Endothelial cell of umbilical vein (primary cell): Measurements from ENCODE around the gene SLC22A23. TPM values are rescaled to one million over a fixed set of nuclear protein-coding genes. Genes with fewer than 3 reads are reported as not detected.

Source experiments
- BruUV-seq: library from RNA; stranded (reverse); fragments of 400-500 nt; replicated peaks from 2 replicates; lab custom pipeline; 2021; lab: Mats Ljungman, UMichigan
- CTCF ChIA-PET: fragments of 300-600, 350-600 bp; sonication (Branson Sonifier 250); formaldehyde crosslinking; loops from one replicate; lab custom pipeline; 2021; ENCODE audit warnings: antibody characterized with exemption, inconsistent platforms; lab: Charles Lee
- POLR2A ChIA-PET: fragments of 300-600, 350-600 bp; sonication (Branson Sonifier 250); formaldehyde crosslinking; loops from one replicate; lab custom pipeline; 2021; ENCODE audit warnings: antibody characterized with exemption, inconsistent platforms; lab: Charles Lee
- DNase-seq: peaks from one replicate; pipeline ENCODE4 v3.0.0-alpha.2; 2011; ENCODE audit warnings: low read depth, low spot score
- FAIRE-seq: peaks from 2 replicates; lab custom pipeline; 2011; peaks lifted over from hg19 to GRCh38; lab: Jason Lieb, UNC
- H2AFZ ChIP-seq: 2 replicates; pipeline ENCODE4 v1.6.0; 2012; ENCODE audit warnings: low read depth, low read length, control low read depth, inconsistent platforms
- H3K27ac ChIP-seq: 2 replicates; pipeline ENCODE4 v1.5.1; 2011; ENCODE audit warnings: low read depth, mild to moderate bottlenecking, control low read depth, low read length, moderate library complexity; ENCODE audit not compliant: insufficient read depth
- H3K27me3 ChIP-seq, 2 experiments: 2 replicates each; pipeline versions ENCODE4 v1.6.0 to v1.6.1; 2011; ENCODE audit warnings: low read length in 2 of 2, mixed read lengths in 1 of 2; ENCODE audit not compliant: control insufficient read depth in 2 of 2, insufficient read depth in 2 of 2
- H3K36me3 ChIP-seq, 2 experiments: 2 replicates in 1 of 2; 3 replicates in 1 of 2; pipeline ENCODE4 v1.5.1; 2011; ENCODE audit warnings: low read length in 2 of 2, mild to moderate bottlenecking in 1 of 2, moderate library complexity in 1 of 2; ENCODE audit not compliant: control insufficient read depth in 2 of 2, insufficient read depth in 2 of 2; ENCODE audit errors: extremely low read depth in 1 of 2
- H3K4me1 ChIP-seq: 3 replicates; pipeline ENCODE4 v1.5.1; 2011; ENCODE audit warnings: mild to moderate bottlenecking, low read length; ENCODE audit not compliant: control insufficient read depth, insufficient read depth; ENCODE audit errors: extremely low read depth
- H3K4me2 ChIP-seq: 2 replicates; pipeline ENCODE4 v1.6.1; 2011; ENCODE audit warnings: low read length, control low read depth, mixed read lengths; ENCODE audit not compliant: insufficient read depth
- H3K4me3 ChIP-seq, 3 experiments: fragments of 200-600 bp in 1 of 3; sonication (generic), shearing (Covaris generic) in 1 of 3; replicated peaks in 1 of 3; 2 replicates each; pipeline ENCODE4 v1.5.1; 2011 to 2016; ENCODE audit warnings: control low read depth in 3 of 3, low read length in 3 of 3, mild to moderate bottlenecking in 2 of 3, inconsistent platforms in 1 of 3, low read depth in 1 of 3, moderate library complexity in 1 of 3; ENCODE audit not compliant: insufficient read depth in 1 of 3
- H3K79me2 ChIP-seq: 2 replicates; pipeline ENCODE4 v1.6.0; 2012; ENCODE audit warnings: low read length, inconsistent platforms; ENCODE audit not compliant: control insufficient read depth, insufficient read depth
- H3K9ac ChIP-seq: replicated peaks from 2 replicates; pipeline ENCODE3; 2011; ENCODE audit warnings: low read length, control low read depth; ENCODE audit not compliant: insufficient read depth; ENCODE audit errors: extremely low read depth
- H3K9me1 ChIP-seq: replicated peaks from 3 replicates; pipeline ENCODE4 v1.6.0; 2011; ENCODE audit warnings: mild to moderate bottlenecking, low read length; ENCODE audit not compliant: control insufficient read depth, insufficient read depth; ENCODE audit errors: extremely low read depth
- H3K9me3 ChIP-seq: replicated peaks from 2 replicates; pipeline ENCODE4 v1.5.1; 2012; ENCODE audit warnings: low read length, inconsistent platforms; ENCODE audit not compliant: control insufficient read depth, insufficient read depth
- H4K20me1 ChIP-seq: replicated peaks from 2 replicates; pipeline ENCODE3; 2011; ENCODE audit warnings: mild to moderate bottlenecking, low read length; ENCODE audit not compliant: control insufficient read depth, insufficient read depth; ENCODE audit errors: extremely low read depth
- CTCF ChIP-seq, 2 donors: IDR thresholded peaks; 1 replicate in 1 of 2; 2 replicates in 1 of 2; pipeline ENCODE4 v1.5.1; 2011; ENCODE audit warnings: low read length in 2 of 2, mild to moderate bottlenecking in 2 of 2, moderate library complexity in 2 of 2, control low read depth in 1 of 2, inconsistent platforms in 1 of 2, low read depth in 1 of 2; ENCODE audit not compliant: insufficient read depth in 1 of 2; ENCODE audit errors: extremely low read depth in 1 of 2
- EZH2 ChIP-seq: IDR thresholded peaks from 2 replicates; pipeline ENCODE4 v1.6.1; 2012; ENCODE audit warnings: borderline replicate concordance, low read depth, mild to moderate bottlenecking, moderate library complexity, low read length, inconsistent platforms; ENCODE audit not compliant: severe bottlenecking
- FOS ChIP-seq: IDR thresholded peaks from 2 replicates; pipeline ENCODE4 v1.6.1; 2011; ENCODE audit warnings: mild to moderate bottlenecking, low read length, moderate library complexity, borderline replicate concordance; ENCODE audit not compliant: insufficient read depth
- GATA2 ChIP-seq: IDR thresholded peaks from 2 replicates; pipeline ENCODE4 v1.7.0; 2011; ENCODE audit warnings: low read depth, mild to moderate bottlenecking, moderate library complexity, mixed read lengths, low read length; ENCODE audit not compliant: insufficient read length, insufficient read depth
- JUN ChIP-seq: IDR thresholded peaks from 2 replicates; pipeline ENCODE4 v1.6.1; 2011; ENCODE audit warnings: borderline replicate concordance, low read depth; ENCODE audit not compliant: insufficient read length, insufficient read depth
- MYC ChIP-seq: IDR thresholded peaks from one replicate; pipeline ENCODE4 v1.6.1; 2011; ENCODE audit warnings: mild to moderate bottlenecking, low read depth, low read length
- POLR2A ChIP-seq: IDR thresholded peaks from 2 replicates; pipeline ENCODE4 v1.6.1; 2012; ENCODE audit warnings: low read depth, mild to moderate bottlenecking, control low read depth, low read length
- POLR2AphosphoS5 ChIP-seq: IDR thresholded peaks from 2 replicates; pipeline ENCODE4 v1.6.1; 2012; ENCODE audit warnings: low read depth, mild to moderate bottlenecking, control low read depth, low read length, moderate library complexity; ENCODE audit not compliant: insufficient read depth
- dilution Hi-C: fragments of 300-500 bp; cut with MboI; formaldehyde crosslinking; loops from one replicate; pipeline ENCODE4 v1.15.0; 2019; ENCODE audit warnings: low sequenced_read_pairs; ENCODE audit not compliant: extremely low pct_ligation_motif_present
- intact Hi-C: fragments of 100-400 bp; cut with micrococcal nuclease; formaldehyde crosslinking; loops from one replicate; pipeline ENCODE4 v1.10.0; 2022
- polyA plus RNA-seq, 4 experiments: library from polyadenylated mRNA; depleted of rRNA in 3 of 4; stranded (reverse) in 3 of 4; unstranded in 1 of 4; fragments of >200 nt; gene quantifications; 2 replicates each; pipeline versions ENCODE4 v1.2.1 to v1.2.3, GENCODE V29; 2011 to 2012; ENCODE audit warnings: missing spikeins in 1 of 4
- total RNA-seq: library from RNA; stranded (reverse); gene quantifications from 2 replicates; pipeline ENCODE4 v1.2.3, GENCODE V29; 2021
- TF ChIP-seq, protein P1 (sequence below): IDR thresholded peaks from 2 replicates; pipeline ENCODE4 v1.6.1; 2011; ENCODE audit not compliant: insufficient read depth, insufficient read length

The SLC22A23 gene
- total and polyA plus RNA-seq, 2 donors (not counting 3 experiments of a cell fraction or from before 2014, with no cell fraction given), result 4.2 to 14.3 TPM

DNA sequence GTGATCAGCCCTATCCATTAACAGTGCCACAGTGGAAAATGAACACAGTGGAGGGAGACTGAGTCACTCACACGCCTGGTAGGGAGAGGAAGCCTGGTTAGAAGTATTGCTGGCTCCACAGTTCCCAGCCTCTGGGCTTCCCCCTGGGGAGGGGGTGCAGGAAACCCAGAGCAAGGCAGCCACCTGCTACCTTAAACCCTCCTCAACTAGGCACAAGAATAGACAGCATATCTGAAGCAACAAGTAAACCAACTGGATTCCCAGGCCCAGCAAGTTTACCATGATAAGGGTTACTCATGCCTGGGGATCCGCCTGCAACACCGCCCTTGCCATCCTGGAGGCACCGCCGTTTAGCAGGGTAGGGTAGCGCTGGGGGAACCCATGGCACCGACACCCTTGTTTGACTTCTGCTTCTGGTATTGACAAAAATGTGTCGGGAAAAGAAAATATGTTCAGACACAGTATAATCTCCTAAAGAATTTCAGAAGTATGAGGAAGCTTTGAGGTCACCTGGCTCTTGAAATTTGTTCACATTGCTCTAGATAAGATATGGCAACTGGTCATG is 38.3 kb downstream of the SLC22A23 start:
- H3K9me1 ChIP-seq, result no peaks in the 10 kb centered on the region
- no TSS peak for BruUV-seq
- TF ChIP-seq, protein P1, sequence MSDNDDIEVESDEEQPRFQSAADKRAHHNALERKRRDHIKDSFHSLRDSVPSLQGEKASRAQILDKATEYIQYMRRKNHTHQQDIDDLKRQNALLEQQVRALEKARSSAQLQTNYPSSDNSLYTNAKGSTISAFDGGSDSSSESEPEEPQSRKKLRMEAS, result no peak
- no peak for TF ChIP-seq MYC
- no peak for TF ChIP-seq POLR2AphosphoS5
- no peak for TF ChIP-seq GATA2
- TF ChIP-seq EZH2, result no peak
- no peak for TF ChIP-seq CTCF (IDR thresholded peaks at IDR 0.05; ENCODE audit: extremely low read depth in 1 of 2, insufficient read depth in 1 of 2, low read depth in 1 of 2, low read length in 2 of 2)
- TF ChIP-seq JUN, result no peak
- TF ChIP-seq POLR2A, result no peak
- TF ChIP-seq FOS, result no peak
- intact Hi-C loops (no loop called here), dilution Hi-C loops (no loop called here)
- H3K36me3 ChIP-seq, result no peaks in the 10 kb centered on the region
- peaks cover 16% of the 10 kb centered on the region for H3K4me1 ChIP-seq
- no peak overlapping the region for H3K4me3 ChIP-seq
- H2AFZ ChIP-seq, result no peak overlapping the region
- no peak overlapping the region for H3K9ac ChIP-seq
- no peaks in the 10 kb centered on the region for H3K79me2 ChIP-seq
- DNase-seq, result peak; percentile 25
- CTCF ChIA-PET, result interaction anchor here (1.7 kb wide), 1 partner anchor 8 kb away, joined by 4 read pairs; no protein-coding TSS in a partner anchor
- no peaks in the 10 kb centered on the region for H4K20me1 ChIP-seq
- FAIRE-seq, result no peak
- no peaks in the 10 kb centered on the region for H3K9me3 ChIP-seq
- H3K4me2 ChIP-seq, result no peak overlapping the region
- H3K27me3 ChIP-seq, result no peaks in the 10 kb centered on the region
- no peak overlapping the region for H3K27ac ChIP-seq
- POLR2A ChIA-PET, result no interaction called here
